ENCODE results near the gene NIP7.
"Not testable (repeated sequence)": the region's sequence is repeated elsewhere in the genome, so short reads cannot be mapped to it uniquely, and the experiment has no call there.

The NIP7 gene

DNA sequence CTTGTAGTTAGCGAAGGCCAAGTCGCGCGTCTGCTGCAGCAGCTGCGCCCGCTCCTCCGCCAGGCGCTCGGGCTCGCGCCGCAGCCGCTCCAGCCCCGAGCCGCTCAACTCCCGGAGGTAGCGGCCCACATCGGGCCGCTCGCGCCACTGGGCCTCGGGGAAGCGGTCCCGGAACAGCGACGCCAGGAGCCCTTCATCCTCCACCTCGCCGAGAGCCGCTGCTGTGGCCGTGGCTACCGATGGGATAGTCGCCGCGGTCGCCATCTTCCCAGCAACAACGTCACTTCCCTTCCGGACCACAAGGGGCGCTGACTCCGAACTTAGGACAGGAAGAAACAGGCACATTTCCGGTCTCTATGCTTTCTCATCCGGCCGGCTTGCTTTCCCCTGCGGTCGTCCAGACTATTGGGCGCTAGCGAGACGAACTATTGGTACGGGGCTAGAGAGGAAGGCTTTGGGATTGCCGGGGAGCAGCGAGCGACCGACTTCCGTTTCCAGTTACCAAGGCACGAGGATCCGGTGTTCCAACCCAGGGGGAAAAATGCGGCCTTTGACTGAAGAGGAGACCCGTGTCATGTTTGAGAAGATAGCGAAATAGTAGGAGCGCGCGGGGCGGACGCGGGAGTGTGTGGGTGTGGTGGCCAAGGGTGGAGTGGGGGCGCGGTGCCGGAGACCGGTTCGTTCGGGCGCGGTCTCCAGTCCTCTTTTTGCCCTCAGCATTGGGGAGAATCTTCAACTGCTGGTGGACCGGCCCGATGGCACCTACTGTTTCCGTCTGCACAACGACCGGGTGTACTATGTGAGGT, at the start of gene NIP7, which contains the start of gene COG8:
Gene NIP7, plus strand, starts transcription at position 484 of the 806 bp plus-strand sequence. Its CDS starts 58 bp downstream, at position 542.
Gene COG8, minus strand, starts transcription at position 276 of the 806 bp plus-strand sequence. Its CDS starts 12 bp downstream, at position 264.
- DNase-seq = peak; percentile 91

DNA sequence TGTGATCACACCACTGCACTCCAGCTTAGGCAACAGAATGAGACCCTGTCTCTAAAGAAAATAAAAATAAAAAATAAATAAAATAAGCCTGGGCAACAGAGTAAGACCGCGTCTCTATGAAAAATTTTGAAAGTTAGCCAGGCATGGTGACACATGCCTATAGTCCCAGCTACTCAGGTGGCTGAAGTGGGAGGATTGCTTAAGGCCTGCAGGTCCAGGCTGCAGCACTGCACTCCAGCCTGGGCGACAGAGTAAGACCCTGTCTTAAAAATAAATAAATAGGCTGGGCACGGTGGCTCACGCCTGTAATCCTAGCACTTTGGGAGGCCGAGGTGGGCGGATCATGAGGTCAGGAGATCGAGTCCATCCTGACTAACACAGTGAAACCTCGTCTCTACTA, 47.9 kb upstream of the NIP7 start:
- not testable (repeated sequence) for DNase-seq

DNA sequence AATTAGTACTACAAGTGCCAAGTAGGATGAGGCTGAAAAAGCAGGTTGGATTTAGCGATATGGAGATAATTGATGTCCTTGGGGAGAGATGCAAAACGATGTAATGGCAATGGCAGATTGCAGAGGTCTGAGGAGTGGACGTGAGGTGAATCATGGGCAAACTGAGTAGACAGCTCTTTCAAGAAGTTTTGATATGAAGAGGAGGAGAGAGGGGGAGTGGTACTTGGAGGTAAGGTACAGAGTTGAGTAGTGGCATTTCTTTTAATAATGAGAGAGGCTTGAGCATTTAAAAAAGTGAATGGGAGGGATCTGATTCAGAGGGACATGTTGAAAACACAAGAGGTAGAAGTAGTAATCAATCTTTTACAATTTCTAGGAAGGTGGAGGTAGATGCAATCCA, 46.2 kb upstream of the NIP7 start:
- DNase-seq = no peak

DNA sequence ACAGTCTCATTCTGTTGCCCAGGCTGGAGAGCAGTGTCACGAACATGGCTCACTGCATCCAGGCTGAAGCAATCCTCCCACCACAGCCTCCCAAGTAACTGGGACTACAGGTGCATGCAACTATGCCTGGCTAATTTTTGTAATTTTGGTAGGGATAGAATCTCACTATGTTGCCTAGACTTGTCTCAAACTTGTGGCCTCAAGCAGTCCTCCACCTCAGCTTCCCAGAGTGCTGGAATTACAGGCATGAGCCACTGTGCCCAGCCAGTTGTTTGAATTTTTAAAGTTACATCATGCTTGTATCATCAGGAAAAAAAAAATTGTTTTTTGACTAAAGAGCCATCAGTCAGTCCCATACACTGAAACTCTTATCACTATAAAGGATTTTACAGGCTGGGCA, 45.5 kb upstream of the NIP7 start:
- no peak for DNase-seq

DNA sequence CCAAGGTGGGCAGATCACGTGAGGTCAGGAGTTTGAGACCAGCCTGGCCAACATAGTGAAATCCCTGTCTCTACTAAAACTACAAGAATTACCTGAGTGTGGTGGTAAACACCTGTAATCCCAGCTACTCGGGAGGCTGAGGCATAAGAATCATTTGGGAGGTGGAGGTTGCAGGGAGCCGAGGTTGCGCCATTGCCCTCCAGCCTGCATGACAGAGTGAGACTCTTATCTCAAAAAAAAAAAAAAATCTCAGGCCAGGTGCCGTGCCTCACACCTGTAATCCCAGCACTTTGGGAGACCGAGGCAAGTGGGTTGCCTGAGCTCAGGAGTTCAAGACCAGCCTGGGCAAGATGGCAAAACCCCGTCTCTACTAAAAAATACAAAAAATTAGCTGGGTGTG, 42.8 kb upstream of the NIP7 start:
- not testable (repeated sequence) for DNase-seq

DNA sequence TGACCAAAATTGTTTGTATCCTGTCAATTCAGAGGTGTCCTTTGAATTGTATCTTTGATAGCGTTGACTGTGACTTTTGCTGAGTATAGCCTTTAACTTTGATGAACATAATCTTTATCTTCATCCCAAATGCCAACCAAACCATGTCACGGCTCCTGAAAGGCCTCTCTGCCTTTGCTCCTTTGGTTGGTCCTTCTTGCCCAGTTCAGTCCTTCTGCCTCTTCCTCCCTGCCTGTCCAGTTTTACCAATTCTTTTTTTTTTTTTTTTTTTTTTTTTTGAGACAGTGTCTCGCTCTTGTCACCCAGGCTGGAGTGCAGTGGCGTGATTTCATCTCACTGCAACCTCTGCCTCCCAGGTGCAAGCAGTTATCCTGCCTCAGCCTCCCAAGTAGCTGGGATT, 41.3 kb upstream of the NIP7 start:
- no peak for DNase-seq

DNA sequence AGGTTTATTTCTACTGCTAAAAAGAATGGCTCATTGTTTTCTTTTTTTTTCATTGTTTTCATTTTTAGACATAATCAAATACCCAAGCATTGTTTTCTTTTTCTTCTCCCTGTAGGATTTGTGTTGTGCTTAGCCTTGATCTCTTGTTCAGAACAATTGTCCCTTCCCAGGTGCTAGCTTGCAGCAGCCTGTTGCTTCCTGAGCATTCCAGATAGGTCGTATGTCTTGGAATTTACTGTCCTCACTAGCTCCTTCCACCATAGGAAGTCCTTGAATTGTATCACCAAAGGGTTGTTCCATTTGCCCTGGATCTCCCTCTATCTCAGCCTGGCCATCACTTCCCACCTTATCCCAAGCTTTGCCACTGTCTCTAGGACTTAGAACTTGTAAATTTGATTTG, 38.4 kb upstream of the NIP7 start:
- DNase-seq = no peak

DNA sequence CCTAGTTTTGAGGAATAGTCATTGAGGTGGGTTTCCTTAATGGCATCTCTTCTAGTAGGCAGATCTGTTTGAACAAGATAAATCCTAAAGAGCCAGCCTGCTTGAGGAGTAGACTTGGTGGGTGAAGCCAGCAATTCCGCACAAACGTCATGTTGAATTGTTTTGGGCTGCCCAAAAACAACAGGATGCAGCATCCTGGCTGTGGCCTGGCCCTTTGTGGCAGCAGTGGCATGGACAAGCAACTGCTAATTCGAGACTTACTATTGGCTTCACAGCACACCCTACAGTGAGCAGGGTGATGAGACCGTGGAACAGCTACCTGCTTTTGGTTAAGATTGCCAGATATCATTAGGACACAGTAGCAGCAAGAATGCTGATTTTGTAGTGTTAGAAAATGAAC, 37.7 kb upstream of the NIP7 start:
- no peak for DNase-seq

DNA sequence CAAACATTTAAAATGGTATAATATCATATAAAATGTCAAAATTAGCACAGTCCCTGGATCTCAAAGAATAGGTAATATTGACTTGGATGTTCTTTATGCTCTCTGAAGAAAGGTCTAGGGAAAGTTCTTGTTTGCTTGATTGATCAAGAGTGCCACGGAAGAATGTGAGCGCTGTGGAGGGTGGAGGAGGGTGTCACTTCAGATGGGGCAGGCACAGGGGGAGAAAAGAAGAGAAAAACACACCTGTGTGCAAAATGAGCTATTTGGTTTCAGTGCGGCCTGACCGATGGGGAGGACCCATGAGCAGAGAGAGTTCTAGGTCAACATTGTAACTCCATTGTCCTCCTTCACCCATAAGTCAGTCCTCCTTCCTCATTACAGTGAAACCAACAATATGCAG, 37.3 kb upstream of the NIP7 start:
- no peak for DNase-seq

DNA sequence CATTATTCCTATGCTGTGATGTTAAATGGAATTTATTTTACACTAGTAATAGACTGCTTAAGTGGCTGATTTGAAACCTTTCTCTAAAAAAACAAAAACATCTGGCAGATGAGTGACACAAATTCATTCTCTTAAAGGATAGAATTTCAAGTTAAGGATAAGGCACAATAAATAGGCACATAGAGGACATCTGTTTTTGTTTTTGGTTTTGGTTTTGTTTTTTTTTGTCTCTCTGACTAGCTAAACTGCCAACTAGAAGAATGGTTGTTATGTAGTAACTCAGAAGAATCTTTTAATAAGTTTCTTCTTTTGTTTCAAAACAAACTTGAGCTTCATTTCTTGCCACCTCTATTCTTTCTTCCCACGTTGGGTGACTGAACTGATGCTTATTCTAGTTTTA, 33.5 kb upstream of the NIP7 start:
- DNase-seq = no peak

DNA sequence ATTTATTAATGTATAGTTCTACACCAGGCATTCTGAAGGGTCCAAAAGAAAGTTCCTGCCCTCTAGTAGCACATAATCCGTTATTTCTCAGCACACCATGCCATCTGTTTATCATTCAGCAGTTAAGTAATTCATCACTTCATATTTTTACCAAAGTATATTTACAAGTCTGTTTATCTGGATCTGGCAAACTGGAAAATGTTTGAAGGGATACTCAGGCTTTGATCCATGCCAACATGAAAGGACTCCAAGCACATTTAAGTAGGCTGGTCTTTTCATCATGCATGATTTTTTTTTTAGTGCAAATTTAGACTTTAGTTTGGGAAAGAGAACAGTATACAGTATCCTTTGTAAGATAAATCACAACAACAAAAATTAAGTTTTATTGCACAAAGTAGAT, 32.5 kb upstream of the NIP7 start:
- DNase-seq = no peak

DNA sequence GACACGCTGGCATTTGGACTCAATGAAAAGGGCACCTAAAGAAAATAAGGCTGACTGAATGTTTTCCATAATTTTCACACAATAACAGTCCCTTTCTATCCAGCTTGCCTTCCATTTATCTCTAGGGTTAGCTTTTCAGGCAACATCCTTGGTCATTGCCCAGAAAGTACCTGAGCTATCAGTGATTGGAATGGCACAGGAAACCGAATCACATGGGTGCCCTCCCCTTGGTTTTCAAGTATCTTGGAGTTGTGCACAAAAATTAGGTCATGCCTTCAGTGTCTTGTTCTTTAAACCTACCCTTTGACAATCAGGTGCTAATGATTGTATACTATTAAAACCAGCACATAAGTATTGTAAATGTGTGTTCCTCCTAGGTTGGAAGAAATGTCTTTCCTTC, 31.7 kb upstream of the NIP7 start:
- no peak for DNase-seq

DNA sequence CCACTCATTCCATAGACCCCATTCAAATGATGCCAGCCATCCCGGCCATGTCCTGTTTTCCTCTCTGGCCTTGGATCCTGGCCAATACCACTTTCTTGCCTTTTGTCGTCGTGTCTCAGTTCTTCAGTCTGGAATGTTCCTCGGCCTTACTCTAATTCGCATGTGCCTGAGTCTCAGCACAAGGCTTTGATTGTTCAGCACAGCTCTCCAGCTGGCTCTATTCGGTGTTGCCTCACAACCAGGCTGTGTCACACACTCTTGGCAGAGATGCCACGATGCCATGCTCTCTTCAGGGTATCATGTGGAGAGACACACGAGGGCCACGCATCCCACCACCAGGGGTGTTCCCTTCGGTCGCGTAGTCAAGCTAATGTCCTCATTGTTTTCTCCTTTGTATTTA, 30.3 kb upstream of the NIP7 start:
- DNase-seq = no peak

DNA sequence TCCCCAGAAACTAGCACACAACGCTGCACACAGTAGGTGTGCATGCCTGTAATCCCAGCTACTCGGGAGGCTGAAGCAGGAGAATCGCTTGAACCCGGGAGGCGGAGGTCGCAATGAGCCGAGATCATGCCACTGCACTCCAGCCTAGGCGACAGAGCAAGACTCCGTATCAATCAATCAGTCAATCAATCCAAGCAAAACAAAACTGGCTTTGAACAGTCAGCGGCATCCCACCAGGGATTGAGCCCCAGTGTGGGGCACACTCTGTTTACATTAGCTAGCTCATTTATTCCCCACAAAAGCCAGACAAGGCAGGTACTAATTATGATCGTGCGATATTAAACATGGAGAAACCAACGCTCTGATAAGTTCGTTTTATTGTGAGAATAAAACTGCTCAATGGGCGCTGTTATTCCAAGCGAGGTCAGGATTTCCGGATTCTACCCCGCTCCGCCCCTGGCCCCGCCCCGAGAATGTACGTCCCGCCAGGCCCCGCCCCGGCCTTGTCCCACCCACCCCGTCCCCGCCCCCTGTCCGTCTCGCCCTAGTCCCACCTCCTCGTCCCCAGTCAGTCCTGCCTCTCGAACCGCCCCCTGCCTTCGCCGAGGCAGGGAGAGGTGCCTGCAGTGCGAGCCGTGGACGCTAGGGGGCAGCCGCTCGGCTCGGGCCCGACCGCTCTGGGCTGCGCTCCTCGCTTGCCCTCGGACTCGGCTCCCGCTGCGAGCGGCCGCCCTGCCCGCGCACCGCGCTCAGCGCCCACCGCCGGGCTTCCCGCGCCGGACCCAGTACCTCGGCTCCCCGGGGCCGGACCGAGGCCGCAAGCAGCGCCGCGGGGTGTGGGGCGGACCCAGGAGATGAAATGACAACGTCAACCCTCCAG, 28.7 kb upstream of the NIP7 start, which contains the start of gene VPS4A:
Gene VPS4A, plus strand, starts transcription at position 698 of the 880 bp plus-strand sequence. Its CDS starts 162 bp downstream, at position 860.
- peak; percentile 97 for DNase-seq

DNA sequence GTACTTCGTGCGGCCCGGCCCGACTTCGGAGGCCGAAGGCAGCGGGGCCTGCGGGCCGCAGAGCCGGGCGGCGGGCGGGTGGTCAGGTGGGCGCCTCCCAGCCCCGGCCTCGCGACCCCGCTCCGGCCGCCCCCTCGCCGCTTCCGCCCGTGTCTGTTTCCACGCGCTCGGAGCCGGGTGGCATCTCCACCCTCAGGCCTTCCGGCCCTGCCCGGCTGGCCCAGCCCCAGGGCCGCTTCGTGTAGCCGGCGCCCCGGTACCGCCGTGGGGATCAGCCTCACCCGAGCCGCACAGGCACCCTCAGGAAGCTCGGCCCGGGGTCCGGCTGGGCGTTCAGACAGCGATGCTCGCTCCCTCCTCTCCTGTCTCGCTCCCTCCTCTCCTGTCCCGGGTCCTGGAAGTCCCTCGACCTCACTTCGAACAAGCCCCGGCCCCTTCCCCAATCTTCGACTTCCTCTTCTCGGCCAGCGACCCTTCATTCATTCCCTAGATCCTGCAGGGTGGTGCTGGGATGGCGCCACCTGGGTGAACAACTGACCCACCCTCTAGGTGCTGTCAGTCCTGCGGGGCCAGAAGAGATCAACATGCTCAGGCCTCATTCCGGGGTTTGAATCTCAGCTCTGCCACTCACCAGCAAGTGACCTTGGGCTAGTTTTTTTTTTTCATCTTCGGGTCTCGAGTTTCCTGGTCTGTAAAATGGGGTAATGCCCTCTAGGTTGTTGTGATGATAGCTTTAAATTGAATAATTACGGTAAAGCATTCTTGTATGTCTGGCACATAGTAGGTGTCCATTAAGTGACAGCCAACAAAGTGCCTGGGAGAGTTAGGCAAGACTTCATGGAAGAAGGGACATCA, 27.8 kb upstream of the NIP7 start:
- peak; percentile 17 for DNase-seq

DNA sequence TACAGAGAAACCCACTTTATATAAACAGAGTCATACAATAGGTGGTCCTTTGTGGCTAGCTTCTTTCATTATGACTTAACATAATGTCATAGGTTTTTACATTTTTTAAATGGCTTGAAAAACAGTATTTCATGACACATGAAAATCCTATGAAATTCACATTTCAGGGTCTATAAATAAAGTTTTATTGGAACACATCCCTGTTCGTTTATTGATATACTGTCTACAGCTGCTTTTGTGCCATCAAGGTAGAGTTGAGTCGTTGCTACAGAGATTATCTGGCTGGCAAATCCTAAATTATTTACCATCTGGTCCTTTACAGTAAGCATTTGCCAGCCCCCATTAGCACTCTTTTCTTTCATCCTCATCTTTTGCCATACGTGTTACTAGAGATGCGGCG, 26.1 kb upstream of the NIP7 start:
- DNase-seq = no peak

DNA sequence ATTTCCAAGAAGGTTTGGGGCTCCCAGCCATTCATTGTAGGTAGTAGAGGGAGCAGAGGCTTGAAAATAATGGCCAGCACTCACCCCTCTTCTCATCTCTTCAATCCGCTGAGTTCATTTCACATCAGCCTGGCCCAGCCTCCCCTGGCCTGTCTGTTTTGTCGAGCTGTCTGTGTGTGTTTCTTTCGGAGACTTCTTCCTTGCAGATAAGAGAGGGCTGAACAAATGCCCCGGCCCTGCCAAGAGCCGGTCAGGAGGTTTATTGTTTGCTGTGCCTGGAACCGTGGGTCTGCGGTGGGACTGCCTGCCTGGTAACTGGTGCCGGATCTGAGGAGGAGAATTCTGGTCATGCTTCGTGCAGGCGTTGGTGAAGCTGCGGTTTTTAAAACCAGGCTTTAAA, 25.0 kb upstream of the NIP7 start:
- DNase-seq = no peak

DNA sequence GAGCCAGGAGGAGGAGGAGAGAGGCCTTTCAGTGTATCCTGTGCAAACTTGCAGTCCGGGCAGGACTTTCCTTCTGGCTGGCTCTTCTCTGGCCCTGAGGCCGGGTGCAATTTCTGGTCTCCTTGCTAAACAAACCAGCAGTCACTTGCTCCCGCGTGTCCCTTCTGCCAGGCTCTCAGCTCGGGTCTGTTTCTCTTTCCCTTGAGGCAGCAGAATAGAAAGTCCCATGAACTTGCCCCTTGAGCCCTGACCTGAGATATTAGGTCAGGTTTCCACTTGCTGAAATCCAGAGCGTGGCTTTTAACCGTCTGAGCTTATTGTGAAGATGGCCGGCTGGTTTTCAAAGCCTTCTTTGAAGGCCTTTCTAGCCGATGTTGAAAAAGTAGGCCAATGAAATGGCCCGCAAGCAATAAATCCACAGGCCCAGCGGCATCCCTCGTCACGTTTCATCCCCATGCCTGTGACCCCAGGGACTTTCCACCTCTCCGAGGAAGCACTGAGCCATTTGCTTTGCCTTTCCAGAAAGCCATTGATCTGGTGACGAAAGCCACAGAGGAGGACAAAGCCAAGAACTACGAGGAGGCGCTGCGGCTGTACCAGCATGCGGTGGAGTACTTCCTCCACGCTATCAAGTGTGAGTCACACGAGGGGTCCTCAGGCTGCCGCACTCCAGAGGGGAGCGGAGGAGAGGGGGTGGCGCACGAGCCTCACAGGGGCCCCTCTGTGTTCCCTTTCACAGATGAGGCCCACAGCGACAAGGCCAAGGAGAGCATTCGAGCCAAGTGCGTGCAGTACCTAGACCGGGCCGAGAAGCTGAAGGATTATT, 23.9 kb upstream of the NIP7 start:
- no peak for DNase-seq

DNA sequence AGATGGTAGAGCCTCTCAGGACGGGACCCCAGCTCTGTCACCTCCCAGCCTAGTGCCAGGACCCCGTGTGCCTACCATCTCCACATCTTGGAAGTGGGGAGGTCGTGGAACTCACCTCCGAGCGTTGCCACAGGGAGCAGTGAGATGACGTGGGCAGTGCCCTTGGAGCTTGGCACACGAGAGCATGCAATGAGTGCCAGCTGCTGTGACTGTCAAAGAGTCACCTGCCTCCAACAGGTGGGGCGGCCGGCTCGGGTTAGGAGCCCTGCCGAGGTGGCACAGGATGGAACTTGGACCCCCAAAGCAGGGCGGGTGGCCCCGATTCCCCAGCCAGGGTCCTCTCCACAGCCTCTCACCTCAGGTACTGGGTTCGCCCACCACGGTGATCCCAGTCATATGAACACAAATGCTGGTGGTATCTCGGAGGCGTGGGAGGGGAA, 23.0 kb upstream of the NIP7 start:
- no peak for DNase-seq

DNA sequence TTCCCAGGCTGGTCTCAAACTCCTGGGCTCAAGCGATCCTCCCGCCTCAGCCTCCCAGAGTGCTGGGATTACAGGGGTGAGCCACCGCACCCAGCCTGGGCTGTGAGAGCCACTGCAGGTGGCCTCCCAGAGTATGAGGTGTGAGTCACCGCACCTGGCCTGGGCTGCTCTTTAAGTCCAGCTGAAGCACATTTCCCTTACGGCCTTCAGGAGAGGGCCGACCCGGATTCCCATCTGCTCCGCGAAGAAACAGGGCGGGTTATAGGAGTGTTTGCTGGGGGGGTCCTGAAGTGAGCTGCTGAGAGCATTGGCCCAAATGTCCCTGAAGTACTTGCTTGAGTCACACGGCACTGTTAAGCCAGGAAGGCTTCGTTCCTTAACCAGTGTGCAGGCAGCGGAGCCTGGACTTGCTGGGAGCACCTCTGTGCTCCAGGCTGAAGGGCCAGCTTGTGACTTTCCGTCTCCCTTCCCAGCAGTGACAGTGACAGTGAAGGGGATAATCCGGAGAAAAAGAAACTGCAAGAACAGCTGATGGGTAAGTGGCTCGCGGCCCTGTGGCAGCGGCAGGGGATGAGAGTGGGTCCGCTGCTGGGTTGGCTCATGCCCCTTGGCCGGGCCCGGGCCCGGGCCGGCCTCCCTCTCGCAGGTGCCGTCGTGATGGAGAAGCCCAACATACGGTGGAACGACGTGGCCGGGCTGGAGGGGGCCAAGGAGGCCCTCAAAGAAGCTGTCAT, 21.2 kb upstream of the NIP7 start:
- no peak for DNase-seq

DNA sequence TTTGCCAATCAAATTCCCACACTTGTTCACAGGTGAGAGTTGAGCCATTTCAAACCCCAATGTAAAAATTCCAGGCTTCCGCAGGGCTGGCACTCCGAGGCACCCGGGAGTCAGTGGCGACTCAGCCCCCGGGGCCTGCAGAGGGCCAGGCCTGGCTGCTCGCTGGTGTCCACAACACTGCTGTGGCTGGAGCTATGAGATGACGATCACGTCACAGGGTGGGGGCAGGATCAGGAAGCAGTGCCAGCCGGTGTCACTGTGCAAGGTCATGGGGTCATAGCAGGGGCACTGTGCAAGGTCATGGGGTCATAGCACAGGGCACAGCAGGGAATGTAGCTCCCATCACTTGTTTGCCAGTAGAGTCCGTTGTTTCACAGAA, 20.7 kb upstream of the NIP7 start:
- no peak for DNase-seq
